HG03442 (cell line): ENCODE results near the gene OSGIN1.

Experiments used
- ATAC-seq: cut with Tn5 transposase; IDR thresholded peaks from one replicate; pipeline ENCODE4 v1.9.1; 2021; ENCODE audit warnings: mild to moderate bottlenecking, moderate library complexity; ENCODE audit not compliant: unreplicated experiment

The OSGIN1 gene

DNA sequence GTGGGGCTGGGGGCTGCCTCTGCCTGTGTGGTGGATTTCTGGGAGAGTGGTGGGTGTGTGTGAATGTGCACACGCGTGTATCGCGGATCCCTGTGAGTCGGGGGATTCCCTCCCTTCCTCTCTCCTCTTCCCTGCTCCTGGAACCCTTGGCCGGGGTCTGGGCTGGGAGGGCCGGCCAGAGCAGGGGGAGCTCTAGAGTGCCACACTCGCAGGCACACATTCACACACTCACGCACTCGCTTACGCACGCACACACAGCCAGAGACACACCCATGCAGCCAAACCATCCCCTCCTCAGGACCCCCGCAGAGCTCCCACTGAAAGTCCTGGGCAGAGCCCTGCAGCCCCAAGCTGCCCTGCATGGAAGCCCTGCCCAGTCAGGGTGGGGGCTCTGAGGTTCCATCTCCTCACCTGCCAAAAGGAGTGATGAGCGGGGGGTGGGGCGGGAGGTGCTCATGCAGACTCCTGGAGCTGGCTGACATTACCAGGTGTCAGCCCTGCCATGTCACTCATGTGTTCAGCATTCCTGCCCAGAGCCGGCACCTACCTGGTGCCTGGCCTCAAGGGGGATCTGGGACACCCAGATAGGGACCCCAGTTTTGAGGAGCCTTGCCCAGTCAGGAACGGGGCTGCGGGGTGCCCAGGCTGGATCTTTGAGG lies 16.9 kb downstream of the OSGIN1 start:
- no peak for ATAC-seq

DNA sequence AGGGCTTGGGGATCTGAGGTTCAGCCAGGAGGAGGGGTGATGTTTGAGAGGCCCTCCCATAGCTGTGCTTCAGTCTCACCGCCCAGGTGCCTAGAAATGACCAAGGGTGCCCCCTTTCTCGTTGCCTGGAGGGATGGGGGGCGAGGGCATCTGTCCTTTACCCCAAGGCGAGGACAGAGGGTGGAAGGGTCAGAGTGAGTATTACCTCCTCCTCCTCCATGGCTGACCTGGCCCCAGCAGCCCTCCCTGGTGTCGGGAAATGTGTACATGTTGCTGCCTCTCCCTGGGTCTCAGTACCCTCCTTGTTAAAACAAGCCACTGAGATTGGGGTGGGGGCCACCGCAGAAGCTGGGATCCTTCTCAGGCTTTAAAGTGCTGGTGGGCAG lies 17.4 kb downstream of the OSGIN1 start:
- no peak for ATAC-seq

DNA sequence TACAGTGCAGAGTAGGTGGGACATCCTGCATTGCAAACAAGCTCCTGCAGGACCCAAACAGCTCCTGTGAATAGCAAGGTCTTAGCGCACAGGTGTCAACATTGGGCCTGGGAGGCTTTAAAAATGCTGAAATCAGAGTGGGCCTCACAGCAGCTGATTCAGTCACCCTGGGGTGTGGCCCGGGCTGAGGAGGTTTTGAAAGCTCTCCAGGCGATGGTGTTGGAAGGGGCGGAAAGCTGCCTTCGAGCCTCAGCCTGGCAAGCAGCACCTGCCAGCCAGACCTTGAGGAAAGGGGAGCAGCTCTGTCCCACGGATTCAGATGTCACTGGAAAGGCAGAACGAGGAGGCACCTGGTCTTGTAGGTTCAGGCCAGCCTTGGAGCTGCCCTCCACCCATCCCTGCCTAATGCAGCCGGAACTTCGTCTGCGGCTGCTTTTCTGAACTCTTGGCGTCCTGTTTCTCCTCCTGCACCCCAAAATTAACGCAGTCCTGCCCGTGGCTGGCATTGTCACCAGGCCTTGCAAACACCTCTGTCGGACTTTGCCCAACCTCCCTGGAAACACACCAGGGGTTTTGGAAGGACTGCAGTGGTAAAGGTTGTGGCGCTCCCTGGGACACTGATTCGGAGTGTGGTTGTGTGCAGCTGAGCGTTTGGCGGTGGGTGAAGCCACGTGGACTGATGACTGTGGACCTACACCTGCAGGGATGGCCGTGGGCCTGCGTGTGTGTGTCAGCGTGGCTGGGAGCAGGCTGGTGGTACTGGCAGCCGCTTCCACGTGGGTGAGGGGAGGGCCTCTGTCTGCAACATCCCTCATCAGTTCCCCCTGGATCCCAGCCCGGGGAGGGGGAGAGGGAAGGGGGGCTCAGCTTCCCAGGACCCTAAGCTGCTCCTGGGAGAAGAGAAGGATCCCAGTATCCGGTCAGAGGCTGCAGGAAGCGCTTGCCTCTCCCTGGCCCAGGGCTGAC lies 18.4 kb downstream of the OSGIN1 start:
- ATAC-seq: no peak

DNA sequence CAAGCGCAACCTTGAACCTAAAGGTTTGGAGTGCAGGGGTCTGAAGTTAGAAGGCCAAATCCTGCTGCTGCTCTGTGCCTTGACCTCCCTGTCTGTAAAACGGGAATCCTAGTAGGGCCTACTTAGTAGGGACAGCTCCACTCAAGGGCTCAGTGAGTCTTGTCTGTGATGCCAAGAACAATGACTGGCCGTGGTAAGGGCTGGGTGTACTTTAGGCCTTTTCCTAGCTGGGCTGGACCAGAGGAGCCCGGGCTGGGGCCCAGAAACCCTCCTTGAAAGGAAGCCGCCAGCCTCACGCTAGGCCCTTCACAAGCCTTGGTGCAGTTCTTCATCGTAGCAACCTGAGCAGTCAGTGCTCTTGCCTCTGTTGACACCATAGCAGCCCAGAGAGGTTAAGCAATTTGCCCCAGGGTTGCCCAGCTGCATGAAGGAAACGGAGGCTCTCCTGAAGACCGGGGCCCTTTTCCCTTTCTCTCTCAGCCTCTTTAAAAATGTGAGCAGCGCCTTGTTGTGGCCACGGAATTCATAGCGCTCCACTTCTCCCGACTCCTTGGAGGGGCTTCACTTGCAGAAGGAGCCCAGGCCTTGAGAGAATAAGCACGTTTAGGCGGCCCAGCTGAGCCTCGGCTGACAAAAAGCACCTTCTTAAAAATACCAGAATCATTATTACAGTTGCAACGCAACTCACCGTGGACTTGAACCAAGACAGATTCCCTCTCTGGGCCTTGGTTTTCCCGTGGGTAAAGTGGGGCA lies 19.4 kb downstream of the OSGIN1 start:
- no peak for ATAC-seq

DNA sequence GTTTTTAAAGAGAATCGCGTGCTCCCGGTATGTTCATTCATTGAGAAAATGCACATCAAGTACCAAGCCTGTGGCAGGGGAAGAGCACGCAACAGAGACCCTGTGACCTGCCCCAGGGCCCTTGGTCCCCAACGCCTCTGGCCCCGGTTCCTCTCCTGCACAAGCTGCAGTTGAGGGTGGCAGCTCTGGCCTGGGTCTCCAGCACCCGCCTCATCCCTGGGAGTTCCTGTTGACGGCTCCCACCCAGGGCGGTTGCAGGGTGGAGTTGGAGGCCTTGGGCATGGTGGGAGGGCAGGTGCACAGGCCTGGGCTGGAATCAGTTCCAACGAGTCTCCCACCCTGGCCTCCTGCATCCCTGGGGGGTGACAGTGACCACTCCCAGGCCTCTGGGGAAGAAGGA lies 20.0 kb downstream of the OSGIN1 start:
- ATAC-seq: no peak

DNA sequence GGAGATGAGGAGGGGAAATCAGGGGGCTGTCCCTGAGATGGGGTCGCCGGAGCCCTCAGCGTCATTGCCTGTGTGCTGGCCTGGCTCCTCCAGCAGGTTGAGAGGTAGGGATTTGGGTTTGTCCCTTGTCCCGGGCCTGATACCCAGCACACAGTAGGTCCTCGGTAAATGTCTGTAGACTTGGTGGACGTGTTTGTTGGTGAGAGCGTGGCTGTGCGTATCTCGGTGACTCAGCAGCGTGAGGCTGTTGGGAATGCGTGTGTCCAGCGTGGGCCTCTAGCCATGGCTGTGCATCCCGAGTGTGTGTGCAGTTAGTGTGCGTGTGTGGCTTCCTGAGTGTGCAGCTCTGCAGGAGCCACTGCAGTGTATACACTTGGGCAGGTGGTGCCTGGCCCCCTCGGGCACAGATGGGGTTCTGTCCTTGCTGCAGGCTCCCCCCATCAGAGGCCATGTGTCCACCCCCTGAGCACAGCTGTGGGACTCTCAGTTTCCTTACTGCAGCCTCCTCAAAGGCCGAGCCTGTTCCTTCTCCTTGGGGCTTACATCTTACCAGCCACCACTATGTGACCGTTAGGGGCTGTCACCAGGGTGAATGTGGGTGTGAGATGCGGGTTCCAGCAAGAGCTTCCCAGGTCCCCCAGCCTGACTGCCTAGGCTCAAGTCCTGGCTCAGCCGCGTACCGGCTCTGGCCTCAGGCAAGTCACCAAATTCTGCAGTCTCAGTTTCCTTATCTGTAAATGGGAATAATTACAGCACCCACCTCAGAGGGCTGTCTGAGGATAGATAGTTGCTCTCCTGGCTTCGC lies 20.7 kb downstream of the OSGIN1 start:
- ATAC-seq: no peak

DNA sequence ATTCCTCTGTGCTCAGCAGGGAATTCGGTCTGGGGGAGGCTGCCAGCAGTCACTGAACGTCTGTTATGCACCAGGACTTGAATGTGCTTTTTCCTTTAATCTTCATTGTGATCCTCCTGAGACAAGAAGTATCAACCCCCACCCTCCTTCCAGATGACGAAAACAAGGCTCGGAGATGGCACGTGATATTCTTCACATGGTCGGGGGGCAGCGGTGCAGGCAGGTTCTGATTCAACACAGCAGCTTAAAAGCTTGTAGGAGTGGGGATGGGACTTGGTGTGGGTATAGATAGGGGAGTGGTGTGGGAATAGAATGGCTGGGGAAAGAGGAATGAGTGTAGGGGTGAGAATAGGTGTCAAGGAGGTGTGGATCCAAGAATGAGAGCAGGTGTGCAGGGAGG lies 21.4 kb downstream of the OSGIN1 start:
- ATAC-seq: no peak

DNA sequence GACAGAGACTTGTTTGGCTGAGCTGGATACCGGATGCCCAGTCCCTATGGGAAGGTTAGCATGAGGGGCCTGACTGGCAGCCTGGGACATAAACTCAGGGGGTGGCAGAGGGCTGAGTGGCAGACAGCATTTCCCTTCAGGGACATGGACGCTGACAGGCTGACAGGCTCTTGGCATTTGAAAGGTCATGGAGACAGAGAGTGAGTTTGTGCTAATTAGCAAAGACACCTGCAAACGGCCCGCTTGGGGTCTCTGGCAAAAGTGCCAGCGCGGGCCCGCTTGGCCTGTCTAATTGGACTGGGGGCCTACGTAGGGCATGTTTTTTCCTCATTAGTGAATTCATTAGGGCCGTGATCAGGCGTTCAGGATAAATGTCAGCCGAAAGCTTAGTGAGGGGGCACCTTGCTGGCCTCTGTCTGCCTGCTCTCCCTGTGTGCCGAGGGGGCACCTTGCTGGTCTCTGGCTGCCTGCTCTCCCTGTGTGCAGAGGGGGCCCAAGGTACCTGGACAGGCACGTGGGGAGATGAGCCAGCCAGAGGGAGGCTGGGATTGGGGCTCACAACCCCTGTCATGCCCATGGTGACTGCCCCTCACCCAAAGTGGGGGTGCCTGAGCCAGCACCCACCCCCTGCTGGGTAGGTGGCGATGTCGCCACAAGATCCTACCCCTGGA lies 22.7 kb downstream of the OSGIN1 start:
- no peak for ATAC-seq

DNA sequence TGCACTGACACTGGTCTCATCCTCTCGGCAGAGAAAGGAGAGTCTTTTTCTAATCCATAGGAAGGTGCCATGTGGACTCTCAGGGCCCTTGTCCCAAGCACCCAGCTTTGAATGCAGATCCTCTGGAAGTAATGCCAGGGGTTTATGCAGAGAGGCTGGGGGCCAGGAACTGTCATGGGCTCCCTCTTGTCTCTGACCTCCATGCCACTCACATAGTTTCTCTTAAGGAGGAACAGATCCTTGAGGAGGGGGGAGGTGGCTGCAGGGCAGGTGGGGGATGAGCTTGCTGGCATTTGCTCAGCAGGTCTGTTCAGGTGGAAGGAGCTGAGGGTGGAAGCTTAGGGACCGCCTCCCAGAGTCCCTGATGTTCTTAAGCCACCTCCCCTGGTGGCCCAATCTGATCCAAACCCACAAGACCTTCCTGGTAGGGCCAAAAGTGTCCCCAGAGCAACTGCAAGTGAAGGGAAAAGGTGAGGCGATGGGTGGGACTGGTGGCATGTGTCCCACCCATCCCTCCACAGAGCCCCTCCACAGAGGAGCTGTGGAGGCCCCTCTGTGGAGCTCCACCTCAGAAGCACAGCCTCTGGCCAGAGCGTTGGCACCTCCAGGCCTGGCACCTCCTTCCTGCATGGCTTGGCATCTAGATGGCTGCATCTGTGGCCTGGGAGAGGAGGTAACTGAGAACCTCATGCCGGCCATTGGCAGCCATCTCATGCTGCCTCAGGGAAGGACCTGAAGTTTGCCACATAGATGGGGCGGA lies 24.2 kb downstream of the OSGIN1 start:
- no peak for ATAC-seq

DNA sequence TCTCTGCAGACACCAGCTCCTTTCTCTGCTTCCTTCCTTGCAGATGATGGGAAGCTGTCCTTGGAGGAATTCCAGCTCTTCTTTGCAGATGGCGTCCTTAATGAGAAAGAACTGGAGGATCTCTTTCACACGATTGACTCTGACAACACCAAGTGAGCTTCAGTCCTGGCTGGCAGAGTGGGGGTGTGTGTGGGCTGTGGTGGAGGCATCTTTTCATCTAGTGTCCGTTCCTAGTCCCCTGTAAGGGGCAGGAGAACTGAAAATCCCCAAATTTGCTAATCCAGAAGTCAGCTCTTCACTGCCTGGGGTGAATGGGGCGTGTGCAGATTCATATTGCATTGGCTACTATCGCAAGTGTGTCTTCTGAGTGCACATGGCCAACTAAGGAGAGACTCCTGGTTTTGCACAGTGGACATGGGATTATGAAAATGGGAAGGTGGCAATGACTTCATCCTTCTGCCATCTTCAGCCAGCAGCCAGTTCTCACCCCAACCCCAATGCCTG lies 25.4 kb downstream of the OSGIN1 start:
- ATAC-seq: no peak

DNA sequence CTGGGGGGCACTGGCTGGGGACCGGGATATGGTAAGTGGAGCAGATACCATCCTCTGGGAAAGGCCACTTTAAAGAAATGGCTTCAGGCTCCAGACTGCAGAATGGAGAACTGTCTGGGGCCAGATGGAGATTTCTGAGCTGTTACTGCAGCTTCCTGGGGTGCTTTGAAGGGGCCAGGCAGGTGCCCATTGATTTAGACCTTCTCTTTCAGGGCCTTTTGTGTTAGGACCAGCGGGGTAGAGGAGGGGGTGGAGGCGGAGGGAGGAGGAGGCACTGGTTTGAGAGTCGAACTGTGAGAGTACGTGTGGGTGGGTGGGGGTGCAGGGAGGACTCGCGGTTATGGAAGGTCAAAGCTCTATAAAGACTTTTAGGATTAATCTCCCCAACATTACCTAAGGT lies 26.4 kb downstream of the OSGIN1 start:
- no peak for ATAC-seq

DNA sequence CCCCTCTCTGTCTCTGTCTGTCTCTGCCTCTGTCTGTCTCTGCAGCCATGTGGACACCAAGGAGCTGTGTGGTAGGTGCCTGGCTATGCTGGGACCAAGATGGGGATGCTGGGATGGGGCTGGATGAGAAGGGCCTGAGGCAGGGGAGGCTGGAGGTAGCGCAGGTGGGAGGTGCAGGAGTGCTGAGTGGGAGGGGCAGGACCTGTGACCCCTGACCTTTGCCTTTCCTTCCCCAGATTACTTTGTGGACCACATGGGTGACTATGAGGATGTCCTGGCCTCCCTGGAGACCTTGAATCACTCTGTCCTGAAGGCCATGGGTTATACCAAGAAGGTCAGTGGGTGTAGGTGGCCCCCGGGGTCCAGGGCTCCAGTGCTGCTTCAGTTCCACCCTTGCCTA lies 27.8 kb downstream of the OSGIN1 start:
- no peak for ATAC-seq

DNA sequence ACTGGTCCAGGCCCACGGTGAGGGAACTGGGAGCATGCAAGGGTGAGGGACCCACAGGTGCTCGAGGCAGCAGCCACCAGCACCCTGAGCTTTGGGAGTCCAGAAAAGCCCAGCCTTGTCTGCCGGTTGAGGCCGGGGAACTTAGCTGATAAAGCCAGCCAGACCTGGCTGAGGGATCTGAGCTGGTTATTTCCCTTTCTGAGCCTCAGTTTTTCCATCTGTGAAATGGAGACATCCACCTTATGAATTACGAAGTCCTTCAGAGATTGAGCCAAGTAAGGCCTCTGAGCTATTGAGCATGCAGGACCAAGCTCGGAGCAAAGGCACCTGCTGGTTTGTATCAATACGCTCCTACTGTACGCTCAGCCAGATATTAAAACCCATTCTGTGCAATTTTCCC lies 28.8 kb downstream of the OSGIN1 start:
- no peak for ATAC-seq

DNA sequence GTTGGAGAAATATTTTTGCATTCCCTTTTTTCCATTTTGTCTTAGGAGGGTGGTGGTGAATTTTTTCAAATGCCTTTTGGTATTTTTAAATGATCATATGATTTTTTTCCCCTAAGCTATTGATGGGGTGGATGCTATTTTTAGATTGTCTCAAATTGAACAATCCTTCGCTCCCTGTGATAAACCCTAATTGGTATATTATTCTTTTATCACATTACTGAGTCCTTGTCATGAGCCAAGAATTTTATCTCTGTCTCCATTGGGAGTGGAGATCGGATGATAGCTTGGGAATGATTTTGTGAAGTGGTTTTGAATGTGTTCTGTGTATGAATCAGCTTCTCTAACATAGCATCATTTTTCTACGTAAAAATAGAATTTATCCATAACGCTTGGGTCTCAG lies 30.5 kb downstream of the OSGIN1 start:
- ATAC-seq: no peak

DNA sequence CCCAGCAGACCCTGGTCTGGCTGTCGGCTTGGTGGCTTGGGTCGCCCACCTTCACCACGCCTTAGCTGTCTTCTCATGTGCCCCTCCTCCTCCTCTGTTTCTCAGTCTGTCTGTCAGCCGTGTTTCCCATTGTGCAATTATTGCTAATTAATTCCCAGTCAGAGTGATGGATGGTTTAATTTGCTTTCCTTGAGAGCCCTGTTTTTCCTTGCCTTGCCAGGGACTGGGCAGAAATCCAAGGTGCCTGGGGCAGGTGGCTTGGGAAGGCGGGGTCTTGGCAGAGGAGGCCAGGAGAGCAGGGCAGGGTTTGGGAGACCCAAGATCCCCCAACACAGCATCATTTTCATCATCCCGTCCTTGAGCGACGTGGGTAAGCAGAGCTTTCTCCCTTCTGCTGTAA lies 36.3 kb downstream of the OSGIN1 start:
- no peak for ATAC-seq

DNA sequence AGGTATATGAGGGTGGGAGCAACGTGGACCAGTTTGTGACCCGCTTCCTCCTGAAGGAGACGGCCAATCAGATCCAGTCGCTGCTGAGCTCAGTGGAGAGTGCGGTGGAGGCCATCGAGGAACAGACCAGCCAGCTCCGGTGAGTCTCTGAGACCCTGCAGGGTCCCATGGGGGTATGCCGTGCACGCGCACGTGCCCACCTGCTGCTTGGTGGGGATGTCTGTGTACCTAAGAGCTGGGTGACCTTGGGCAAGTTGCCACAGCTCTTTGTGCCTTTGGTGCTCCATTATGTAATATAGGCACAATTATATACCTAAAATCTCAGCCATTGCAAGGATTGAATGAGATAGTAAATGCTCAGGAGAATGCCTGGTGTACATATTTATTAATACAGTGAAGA lies 37.5 kb downstream of the OSGIN1 start:
- ATAC-seq: no peak

DNA sequence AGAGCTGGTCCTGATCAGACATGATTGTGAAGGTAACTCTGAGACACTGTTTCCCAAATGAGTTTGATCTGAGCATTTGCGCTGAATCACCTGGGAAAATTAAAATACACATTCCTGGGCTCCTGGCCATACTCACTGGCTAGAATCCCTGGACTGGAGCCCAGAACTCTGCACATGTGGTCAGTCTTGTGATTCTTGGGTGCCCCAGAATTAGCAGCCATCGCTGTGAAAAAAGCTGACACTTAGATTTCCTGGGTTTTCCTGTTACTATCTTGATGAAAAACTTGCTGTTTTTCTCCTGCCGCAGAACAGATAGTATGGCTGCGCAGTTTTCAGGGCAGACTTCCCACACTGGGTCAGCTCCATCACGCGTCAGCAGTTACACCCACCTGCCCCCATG lies 39.6 kb downstream of the OSGIN1 start:
- no peak for ATAC-seq

DNA sequence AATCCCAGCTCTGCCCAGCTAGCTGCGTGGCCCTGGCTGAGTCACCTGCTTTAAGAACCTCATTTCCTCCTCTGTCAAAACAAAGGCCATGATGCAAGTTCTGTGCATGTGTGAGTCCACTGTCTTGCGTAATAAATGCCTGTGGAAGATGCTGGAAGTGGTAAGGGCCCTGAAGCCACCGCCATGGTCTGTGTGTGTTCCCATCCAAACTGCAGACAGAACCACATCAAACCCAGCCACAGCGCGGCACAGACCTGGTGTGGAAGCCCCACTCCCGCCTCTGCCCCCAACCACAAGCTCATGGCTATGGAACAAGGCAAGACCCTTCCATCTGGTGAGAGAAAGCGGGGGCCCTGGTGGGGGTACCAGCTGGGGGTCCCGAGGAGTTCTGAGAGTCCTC lies 41.0 kb downstream of the OSGIN1 start:
- no peak for ATAC-seq

DNA sequence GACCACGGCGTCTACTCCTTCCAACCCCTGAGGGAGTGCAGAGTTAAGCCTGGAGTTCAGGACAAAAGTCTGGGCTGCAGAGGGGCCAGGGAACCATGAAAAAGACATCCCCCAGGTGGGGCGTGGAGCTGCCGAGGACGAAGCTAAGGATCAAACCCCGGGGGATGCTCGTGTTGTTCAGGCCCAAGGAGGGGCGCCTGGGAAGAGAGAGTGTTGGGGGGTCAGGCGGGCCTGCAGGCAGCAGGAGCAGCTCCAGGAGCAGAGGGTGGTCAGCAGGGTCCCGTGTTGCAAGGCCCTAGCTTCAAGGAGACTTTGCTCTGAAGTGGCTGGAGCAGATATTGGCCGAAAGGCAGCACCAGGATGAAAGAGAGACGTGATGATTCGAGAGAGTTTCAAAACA lies 41.7 kb downstream of the OSGIN1 start:
- no peak for ATAC-seq
